HG02759 (cell line): ENCODE data around the gene DENND4A.
"Not testable (repeated sequence)": the region's sequence is repeated elsewhere in the genome, so short reads cannot be mapped to it uniquely, and the experiment has no call there.

Experiments used
- ATAC-seq: cut with Tn5 transposase; IDR thresholded peaks from one replicate; pipeline ENCODE4 v1.9.1; 2021; ENCODE audit warnings: mild to moderate bottlenecking, moderate library complexity; ENCODE audit not compliant: unreplicated experiment

DENND4A gene

DNA sequence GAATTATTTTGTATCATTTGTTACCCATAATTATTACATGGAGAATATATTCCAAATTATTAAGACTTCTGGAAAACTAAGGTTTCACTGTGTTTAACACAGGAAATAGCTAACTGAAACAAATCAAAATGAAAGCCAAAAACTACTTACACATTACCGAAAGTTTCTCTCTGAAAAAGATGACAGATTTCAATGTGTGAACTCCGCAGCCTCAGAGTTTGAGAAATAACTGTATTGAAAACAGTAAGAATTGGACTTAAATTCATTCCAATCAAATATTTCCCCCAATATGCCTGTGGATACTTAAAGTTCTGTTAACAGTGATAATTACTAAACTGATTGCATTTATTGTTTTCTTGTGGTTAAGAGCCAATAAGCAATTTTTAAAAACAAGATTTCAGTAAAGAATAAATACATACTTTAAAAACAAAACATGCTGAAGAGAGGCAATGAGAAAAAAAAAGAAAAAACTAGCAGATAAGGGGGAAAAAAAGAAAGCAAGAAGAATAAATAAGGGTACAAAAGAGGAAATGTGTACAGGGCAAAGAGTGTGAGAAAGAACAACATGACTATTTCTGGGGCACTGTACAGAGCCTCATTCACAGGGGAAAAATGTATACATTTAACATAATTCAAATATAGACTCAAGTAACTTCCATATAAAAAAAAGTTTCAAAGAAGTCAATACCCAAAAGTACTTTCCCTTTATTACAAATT is 30.7 kb downstream of the DENND4A start:
- ATAC-seq, result no peak

DNA sequence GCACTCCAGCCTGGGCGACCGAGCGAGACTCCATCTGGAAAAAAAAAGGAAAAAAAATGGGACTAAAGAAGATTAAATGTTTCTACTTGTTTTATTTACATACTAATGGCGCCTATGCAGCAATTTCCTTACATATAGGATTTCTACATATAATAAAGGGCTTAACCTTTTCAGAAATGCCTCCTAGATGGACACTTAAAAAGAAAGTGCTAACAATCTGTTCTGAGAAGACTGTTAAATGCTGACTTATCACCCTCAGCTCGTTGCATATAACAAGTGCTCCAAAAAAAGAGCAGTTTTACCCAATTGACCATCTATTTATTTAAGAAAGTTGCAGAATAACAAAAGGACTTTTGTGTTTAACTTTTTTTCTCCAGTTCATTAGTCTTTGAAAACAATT is 32.7 kb downstream of the DENND4A start:
- no peak for ATAC-seq

DNA sequence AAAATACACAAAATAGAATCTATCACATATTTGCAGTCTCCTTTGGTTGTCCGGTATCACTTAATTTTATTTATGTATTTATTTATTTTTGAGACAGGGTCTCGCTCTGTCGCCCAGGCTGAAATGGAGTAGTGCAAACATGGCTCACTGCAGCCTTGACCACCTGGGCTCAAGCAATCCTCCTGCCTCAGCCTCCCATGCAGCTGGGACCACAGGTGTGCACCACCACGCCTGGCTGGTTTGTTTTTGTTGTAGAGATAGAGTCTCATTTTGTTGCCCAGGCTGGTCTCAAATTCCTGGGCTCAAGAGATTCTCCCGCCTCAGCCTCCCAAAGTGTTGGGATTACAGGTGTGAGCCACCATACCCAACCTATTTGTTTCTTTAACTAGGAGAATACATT is 33.9 kb downstream of the DENND4A start:
- no peak for ATAC-seq

DNA sequence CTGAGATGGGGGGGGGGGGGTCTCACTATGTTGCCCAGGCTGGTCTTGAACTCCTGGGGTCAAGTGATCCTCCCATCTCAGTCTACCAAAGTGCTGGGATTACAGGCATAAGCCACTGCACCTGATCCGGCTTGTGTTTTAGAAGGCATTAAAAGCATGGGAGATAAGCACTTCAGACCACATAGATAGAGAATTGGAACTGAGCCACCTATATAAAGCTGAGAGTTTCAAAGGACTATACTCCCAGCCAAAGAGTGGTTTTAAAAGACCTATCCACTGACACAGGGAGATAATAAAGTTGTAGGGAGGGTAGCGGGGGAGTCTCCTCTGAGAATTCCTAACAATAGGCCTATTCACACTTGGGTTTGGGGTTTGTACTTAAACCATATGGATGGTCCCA is 34.8 kb downstream of the DENND4A start:
- no peak for ATAC-seq

DNA sequence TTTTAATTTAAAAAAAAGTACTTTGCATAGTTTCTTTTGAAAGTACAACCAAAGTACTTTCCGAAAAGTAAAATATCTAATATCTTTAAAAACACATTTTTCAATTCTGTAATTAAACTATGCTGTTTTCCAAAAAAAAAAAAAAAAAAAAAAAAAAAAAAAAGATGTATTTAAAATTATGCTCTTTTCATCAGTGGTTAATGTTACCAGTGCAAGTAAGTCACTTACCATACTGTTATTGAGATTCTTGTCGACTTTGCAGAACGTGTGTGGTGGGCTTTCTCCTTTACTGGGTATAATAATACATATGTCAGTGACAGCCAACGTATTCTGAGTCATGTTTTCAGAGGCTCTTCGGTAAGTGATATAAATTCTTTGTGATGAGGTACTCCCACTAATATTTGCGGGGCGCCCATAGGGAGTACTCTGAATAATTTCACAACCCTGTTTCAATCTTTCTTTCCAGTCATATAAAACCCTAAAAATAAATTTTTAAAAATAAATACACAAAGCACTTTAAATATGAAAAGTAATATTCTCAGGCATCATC is 39.9 kb downstream of the DENND4A start:
- ATAC-seq, result no peak

DNA sequence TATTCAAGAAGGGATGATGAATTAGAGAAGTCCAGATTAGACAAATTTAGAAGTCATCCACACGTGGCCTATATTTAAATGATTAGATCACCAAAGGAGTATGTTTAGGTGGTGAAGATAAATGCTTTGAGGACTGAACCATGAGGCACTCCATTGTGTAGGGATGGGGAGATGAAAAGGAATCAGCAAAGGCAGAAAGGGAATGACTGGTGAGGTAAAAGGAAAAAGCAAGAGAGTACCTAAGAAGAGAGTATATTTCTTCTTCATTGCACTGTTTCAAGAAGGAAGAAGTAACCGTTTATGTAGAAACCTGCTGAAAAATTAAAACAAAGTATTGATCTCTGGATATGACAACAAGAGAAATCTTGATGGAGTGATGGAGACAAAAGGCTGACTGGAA is 40.7 kb downstream of the DENND4A start:
- no peak for ATAC-seq

DNA sequence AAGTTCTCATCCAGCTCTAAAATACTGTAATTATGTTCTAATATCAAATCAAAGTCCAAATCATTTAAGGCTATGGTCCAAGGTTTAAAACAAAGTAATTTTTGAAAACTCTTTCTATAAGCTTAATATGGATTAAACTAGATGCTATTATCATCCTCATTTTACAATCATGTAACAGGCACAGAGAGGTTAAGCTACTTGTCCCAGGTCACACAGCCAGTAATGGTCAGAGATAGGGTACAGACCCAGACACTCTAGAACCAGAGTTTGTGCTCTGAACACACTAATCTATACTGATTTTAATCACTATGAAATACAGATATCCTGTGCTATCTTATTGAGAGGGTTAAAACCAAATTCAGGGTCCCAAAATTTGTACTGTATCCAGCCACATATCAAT is 44.8 kb downstream of the DENND4A start:
- ATAC-seq, result no peak

DNA sequence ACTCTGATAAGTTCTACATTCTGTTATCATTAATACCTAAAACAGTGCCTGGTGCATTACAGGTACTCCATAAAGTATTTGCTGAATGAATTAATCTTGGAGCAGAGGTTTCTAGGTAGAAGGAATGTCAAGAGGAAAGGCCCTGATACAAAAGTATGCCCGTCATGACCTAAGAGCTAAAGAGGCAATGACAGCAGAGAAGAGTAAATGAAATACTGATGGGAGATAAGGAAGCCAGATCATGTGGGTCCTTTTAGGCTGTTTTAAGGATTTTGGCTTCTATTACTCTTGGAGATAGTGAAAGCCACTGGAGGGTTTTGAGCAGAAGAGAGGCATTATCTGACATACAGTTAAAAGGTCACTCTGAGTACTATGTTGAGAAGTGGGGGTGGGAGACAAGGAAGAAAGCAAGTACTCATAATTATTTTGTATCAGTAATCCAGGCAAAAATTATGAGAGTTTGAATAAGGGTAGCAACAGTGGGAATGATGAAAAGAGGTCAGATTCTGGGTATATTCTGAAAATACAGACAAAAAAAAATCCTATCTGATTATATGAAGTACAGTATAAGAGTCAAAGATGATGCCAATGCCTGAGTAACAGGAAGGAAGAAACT is 48.3 kb downstream of the DENND4A start:
- ATAC-seq, result no peak

DNA sequence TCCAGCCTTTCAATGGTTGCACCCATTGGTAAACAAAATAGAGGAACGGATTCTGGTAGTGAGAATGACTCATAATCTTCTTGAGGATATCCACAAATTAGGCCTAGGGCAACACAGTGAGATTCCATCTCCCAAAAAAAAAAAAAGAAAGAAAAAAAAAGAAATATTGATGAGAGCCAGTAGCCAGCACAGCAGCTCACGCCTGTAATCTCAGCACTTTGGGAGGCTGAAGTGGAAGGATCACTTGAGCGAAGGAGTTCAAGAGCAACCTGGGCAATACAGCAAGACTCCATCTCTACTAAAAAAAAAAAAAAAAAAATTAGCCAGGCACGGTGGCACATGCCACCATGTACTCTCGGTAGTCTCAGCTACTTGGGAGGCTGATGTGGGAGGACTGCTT is 51.9 kb downstream of the DENND4A start:
- no peak for ATAC-seq

DNA sequence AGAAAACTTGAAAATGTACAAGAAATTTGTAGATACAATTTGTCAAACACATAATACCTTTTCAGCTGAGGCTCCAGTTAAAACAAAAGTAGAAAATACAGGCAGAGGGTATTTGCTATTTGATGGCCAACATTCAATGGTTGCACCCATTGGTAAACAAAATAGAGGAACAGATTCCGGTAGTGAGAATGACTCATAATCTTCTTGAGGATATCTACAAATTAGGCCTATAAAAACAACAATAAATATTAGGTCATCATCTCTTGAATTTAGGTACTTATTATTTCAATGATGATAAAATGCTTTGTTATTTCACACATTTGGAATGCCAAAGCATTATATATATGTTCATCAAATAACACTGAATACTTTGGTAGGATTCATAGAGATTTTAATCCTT is 53.4 kb downstream of the DENND4A start:
- no peak for ATAC-seq

DNA sequence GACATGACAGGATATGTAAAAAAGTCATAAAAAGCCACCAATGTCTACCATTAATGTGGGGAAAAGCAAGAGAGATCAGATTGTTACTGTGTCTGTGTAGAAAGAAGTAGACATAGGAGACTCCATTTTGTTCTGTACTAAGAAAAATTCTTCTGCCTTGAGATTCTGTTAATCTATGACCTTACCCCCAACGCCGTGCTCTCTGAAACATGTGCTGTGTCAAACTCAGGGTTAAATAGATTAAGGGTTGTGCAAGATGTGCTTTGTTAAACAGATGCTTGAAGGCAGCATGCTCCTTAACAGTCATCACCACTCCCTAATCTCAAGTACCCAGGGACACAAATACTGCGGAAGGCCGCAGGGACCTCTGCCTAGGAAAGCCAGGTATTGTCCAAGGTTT is 58.5 kb downstream of the DENND4A start:
- not testable (repeated sequence) for ATAC-seq

DNA sequence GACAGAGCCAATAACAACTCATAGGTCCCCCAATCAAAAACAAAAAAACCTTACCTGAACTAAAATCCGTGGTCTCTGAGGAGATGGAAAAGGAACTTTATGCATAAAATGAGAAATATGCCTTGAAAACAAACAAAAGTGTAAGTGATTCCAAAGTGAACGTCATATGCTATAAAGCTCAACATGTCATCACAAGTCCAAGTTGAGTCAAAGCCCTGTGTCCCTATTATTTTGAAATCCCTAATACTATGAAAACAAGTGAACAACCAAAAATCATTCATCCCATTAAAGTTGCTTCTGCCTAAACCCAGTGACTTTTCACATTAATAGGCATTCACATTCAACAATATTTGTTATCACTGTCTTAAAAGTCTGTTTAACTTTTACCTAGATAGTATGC is 59.4 kb downstream of the DENND4A start:
- no peak for ATAC-seq

DNA sequence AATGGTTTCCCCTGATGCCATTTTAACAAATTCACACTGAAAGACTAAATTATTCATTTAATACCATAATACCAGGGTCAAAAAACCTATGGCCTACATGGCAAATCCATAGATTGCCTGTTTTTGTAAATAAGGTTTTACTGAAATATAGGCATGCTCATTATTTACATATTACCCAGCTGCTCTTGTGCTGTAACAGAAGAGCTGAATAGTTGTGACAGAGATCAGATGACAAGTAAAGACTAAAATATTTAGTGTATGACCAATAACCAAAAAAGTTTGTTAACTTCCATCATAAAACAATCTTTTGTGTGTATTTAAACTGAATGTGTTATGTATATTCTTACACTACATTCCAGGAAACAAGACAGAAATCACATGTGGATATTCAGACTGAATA is 60.2 kb downstream of the DENND4A start:
- ATAC-seq, result no peak

DNA sequence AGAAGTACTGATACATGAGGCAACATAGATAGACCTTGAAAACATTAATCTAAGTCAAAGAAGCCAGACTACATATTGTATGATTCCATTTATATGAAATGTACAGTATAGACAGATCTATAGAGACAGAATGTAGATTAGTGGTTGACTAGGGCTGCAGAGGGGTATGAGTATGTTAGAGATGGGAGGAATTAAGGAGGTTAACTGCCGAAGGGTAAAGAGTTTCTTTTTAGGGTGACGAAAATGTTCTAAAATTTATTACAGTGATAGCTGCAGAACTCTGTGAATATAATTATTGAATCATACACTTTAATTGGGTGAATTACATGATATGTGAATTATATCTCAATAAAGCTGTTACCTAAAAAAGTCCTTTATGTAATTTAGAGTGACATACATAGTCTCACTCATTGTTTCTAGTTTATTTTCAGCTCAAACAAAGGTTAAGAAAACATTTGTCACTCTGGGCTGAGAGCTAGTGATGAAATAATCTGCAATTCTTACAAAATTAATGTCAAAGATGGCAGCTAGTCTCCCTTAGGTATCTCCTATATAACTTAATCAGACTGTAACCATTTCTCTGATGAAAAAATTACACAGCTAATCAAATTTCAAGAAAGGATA is 61.4 kb downstream of the DENND4A start:
- no peak for ATAC-seq

DNA sequence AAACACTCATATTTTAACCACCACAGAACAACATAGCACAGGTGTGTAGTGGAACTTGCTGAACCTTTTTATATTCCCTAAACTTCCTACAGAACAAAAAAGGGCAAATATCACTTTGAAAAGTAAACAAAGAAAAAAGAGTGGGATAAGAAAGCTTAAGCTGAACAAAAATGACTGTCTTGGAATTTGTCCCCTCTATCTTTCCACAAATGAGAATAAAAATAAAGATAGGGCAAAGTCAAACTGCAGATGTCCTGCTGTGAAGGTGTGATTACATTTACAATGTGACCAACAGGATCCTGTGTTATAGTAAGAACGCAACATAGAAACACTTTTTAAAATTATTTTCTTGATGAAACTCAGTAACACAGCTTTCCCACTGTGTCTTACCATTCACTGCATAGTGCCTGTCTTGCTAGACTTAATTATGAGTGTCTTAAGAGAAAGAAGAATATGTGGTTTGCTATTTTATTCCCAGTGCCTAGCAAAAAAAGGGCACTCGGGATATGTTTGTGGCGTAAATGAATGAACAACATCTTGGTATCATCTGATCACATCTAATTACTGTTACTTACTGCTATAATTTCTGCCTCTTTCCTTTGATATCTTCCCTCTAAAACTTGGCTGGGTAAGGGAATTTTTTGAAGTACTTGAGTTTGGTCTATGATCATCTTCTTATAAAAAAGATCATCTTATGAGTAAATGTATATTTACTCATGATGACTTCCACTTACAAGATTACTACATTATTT is 67.5 kb downstream of the DENND4A start:
- no peak for ATAC-seq

DNA sequence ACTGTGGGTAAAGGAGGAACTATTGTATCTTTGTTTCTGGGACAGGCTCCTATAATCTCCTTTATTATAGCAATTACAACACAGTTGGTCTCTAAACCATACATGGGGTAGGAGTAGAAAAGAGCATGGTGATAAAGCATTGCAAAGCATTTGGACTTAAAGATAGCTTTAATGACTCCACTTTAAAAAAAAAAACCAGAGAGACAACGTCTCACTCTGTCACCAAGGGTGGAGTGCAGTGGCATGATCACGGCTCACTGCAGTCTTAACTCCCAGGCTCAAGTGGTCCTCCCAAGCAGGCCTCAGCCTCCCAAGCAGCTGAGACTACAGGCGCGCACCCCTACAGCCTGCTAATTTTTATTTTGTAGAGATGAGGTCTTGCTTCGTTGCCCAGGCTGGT is 68.2 kb downstream of the DENND4A start:
- no peak for ATAC-seq

DNA sequence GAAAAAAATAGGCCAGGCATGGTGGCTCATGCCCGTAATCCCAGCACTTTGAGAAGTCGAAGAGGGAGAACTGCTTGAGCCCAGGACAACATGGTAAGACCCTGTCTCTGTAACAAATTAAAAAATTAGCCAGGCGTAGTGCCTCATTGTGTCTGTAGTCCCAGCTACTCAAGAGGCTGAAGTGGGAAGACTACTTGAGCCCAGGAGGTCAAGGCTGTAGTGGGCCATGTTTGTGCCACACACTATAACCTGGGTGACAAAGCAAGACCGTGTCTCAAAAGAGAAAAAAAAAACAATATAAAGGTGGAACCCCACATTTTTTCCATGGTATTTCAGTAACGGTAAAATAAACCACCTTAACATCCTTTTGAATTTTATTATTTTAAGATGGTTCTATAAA is 69.9 kb downstream of the DENND4A start:
- ATAC-seq, result no peak

DNA sequence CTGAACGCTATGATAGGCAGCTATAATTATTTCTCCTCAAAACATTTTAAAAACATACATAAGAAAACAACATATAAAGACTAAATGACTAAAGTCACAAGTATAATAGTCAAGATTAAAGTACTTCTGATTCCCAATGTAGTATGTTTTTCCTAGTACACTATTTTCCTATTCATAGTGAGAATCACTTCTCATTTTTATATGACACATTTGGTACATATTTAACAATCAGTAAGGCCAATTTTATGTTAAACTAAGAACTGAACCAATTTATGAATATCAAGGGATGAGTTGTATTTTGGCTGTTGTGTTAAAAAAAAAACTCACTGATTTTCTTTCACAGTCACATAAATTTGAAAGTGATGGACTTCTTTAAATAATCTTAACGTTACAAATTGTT is 79.7 kb downstream of the DENND4A start:
- ATAC-seq, result no peak

DNA sequence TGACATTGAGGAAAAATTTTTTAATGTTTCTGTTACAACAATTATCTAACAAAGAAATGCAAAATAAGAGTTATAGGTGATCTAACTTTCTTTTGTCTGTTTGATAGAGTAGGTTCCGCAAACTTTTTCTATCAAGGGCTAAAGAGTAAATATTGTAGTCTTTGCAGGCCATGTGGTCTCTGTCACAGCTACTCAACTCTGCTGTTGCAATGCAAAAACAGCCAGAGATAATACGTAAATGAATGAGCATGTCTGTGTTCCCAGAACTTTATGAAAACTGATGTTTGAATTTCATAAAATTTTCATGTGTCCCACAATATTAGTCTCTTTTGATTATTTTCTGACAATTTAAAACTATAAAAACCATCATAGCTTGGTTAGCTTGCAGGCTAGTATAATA is 97.0 kb downstream of the DENND4A start:
- ATAC-seq, result no peak

DNA sequence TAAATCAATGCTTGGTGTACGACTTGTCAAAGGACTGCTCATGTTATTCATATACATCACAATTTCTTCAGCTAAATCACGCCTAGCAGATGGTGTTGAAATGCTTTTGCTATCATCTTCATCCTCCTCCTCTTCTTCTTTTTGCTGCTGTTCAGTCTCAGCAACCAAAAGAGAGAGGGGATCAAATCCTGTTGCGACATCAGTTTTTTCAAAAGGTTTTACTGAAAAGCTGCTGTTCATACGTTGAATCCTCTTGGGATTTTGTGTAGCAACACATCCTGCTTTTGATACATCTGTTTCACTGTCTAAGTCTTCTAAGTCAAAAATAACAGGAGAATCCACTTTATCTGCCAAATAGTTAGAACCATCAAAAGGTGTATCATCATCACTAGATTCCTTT is 101.3 kb downstream of the DENND4A start:
- no peak for ATAC-seq

DNA sequence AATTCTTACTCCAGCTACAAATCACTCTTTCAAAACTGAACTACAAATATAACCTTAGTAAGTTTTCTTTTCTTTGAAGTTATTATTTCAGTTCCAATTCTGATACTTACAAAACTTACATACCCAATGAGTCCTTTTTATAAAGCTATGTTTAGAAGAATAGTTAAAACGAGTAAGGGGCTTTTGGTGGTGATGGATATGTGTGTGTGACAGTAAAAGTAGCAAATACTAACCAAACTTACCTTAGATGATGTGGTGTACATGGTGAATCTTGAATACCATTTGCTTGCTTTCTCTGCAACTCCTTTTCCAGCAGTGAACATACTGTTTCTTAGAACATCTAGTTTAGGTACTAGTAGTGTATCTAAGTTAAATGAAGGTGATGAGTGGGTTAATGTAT is 101.9 kb downstream of the DENND4A start:
- no peak for ATAC-seq

DNA sequence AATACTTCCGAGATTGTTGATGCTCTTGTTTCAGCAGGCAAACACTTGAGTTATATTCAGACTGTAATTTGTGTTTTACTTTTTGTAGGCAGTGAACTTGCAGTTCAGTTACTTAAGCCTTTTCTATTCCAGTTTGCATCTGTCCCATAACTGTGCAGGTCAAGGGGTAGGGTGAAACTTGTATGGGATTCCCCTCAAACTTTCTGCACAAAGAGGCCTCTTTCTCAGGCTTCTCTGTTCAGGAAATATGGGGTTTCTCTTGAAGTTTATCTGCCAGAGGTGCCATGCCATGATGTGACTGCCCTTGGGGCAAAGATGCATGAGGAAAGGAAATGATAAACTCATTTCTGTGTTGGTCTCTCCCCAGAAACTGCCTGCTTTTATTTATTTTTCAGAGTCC is 103.6 kb downstream of the DENND4A start:
- ATAC-seq, result no peak
